Measurements from ENCODE around the gene ARL5B.
A peak's percentile ranks its signal among the peaks of the same experiment; 100 is the strongest.
"Not testable (repeated sequence)": the region's sequence is repeated elsewhere in the genome, so short reads cannot be mapped to it uniquely, and the experiment has no call there.

The ARL5B gene

GRCh38 chr10:18659125-18659818 is at the start of gene ARL5B:
ARL5B (plus strand) TSS chr10:18659431; CDS start chr10:18659638, 207 bp downstream.
- DNase-seq (ENCODE audit: low read depth) = peak; percentile 99

- peak; percentile 85 for DNase-seq (ENCODE audit: low read depth)
Observed at GRCh38 chr10:18610517-18610916, 48.7 kb upstream of the ARL5B start.

GRCh38 chr10:18611168-18611567 is 48.1 kb upstream of the ARL5B start:
- no peak for DNase-seq (ENCODE audit: low read depth)

GRCh38 chr10:18615618-18616017 is 43.6 kb upstream of the ARL5B start:
- DNase-seq (ENCODE audit: low read depth) = no peak

- DNase-seq (ENCODE audit: low read depth) = peak; percentile 36
Observed at GRCh38 chr10:18616337-18616736, 42.9 kb upstream of the ARL5B start.

DNA sequence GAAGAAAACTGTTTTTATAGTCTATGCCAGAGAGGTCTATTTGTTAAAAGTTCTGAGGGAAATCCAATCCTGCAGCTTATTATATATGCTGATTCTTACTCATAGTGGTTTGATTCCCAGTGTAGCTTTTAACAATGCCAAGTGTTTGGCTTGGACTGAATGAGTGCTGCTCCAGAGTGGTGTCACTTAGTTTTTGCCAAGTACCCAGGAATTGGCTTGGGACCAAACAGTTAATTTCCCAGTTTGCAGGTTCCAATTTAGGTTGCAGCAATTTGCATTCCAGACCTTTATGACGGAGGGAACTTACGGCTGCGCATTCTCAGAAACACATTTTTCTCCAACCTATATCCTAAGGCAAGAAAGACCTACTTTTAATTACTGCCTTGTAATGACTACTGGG is 40.2 kb upstream of the ARL5B start:
- DNase-seq (ENCODE audit: low read depth) = peak; percentile 56

- DNase-seq (ENCODE audit: low read depth) = no peak
Observed at GRCh38 chr10:18620856-18621255, 38.4 kb upstream of the ARL5B start.

DNA sequence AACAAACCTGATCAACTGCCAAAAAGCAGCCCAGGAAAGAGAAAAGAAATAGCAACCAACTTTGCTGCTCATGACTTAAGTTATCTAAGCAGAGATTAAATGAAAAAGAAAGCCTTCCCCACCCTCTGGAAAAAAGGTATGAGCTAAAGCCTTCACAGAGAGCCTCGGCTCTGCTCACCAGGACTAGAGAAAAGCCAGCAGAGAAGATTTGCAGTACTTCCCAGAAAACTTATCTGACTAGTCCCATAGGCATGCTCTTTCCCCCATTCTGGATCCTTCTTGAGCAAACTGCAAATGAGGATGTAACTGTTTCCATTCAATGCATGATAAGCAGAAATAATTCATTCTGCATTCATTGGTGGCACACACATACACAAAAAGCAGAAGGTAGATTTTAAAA is 35.6 kb upstream of the ARL5B start:
- DNase-seq (ENCODE audit: low read depth) = peak; percentile 43

DNA sequence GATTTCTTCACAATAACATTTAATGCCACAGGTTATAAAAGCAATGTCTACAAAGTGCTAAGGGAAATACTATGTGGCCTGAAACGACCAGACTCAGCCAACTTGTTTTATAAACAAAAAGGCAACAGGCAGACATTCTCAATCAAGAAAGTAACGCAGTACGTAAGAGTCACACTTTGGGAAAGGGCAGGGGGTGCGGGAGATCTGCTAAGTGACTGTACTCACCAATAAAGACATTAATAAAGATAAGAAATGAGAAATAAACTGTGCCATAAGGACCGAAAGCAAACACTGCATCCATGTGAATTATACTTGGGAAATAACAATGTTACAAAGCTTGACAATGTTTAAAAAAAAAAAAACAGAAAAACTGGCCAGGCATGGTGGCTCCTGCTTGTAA is 33.3 kb upstream of the ARL5B start:
- DNase-seq (ENCODE audit: low read depth) = no peak

- DNase-seq (ENCODE audit: low read depth) = peak; percentile 73
Observed at GRCh38 chr10:18627452-18628018, 31.7 kb upstream of the ARL5B start.

- DNase-seq (ENCODE audit: low read depth) = not testable (repeated sequence)
Observed at GRCh38 chr10:18632500-18632899, 26.7 kb upstream of the ARL5B start.

- DNase-seq (ENCODE audit: low read depth) = no peak
Observed at GRCh38 chr10:18635995-18636394, 23.2 kb upstream of the ARL5B start.

- not testable (repeated sequence) for DNase-seq (ENCODE audit: low read depth)
Observed at GRCh38 chr10:18637400-18637799, 21.8 kb upstream of the ARL5B start.

GRCh38 chr10:18639719-18640118 is 19.5 kb upstream of the ARL5B start:
- not testable (repeated sequence) for DNase-seq (ENCODE audit: low read depth)

- DNase-seq (ENCODE audit: low read depth) = no peak
Observed at GRCh38 chr10:18647151-18647550, 12.1 kb upstream of the ARL5B start.

- no peak for DNase-seq (ENCODE audit: low read depth)
Observed at GRCh38 chr10:18647945-18648344, 11.3 kb upstream of the ARL5B start.

GRCh38 chr10:18649364-18649959 is 9.8 kb upstream of the ARL5B start:
- DNase-seq (ENCODE audit: low read depth) = no peak

DNA sequence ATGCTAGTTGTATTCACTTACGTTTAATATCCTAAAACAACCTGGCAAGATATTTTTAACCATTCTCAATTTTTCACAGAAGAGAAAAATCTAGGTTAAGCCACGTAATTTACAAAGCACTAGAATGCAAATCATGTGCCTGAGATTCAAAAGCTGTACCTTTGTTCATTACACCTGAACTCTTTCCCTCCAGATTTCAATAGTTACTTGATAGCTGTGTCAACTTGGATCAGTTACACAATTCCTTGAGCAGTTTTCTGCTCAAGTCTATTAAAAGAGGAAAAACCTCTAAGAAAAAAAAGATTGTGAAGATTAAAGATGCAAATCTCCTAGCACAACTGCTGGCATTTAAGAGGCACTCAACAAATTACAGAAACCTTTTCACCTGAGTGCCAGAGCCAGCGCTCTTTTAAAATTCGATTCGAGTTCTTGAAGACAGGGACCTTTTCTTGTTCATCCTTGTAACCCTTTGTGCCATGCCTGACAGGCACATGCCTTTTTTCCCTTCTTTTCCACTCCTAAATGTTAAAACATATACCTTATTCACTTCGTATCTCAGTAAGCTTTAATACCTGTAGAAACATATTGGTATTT is 8.7 kb upstream of the ARL5B start:
- no peak for DNase-seq (ENCODE audit: low read depth)

DNA sequence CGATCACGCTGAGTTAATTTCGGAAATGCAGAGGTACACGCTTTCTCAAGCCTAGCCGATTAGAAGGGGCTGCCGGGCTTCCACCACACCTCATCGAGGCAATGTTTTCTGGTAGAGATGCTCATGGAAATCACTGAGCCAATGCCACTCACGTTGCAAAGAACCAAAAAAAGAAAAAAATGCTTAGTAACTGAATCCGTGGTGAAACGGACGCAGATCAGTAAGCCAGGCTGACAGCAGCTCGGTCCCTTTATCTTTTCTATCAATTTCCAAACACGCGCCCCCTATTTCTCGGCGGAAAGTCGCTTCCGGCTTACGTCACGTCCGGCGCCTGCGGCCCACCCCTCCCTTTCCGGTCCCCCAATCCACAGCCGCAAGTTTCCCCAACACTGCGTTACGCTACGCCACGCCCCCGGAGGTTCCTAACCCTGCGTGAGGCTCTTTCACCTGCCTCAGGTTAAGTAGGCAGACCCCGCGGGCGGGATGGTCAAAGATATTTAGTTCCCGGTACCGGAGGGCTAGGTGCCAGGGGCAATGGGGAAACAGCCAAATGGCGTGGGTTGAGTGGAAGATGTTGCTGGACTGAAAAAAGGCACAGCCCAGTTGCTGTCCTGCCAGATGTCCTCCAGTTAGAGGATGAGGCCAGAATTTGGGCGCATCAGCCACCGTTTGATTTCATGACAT is 7.8 kb upstream of the ARL5B start, which contains the start of gene NSUN6:
Gene NSUN6 (minus strand): TSS at position 264 of the 684 bp plus-strand sequence. CDS start 384 bp downstream, outside the sequence.
- DNase-seq (ENCODE audit: low read depth) = peak; percentile 86

DNA sequence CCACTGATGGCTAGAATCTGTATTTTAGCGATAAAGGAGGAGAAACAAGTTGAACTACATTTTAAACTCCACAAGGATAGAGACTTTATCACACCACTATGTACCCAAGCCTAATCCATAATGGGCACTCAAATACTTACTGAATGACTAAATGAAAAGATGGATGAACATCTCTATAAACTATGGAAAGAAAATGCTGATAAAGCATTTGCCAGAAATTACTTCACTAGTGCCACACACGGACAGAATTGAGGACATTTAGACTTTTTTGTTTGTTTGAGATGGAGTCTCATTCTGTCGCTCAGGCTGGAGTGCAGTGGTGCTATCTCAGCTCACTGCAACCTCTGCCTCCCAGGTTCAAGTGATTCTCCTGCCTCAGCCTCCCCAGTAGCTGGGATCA is 6.1 kb upstream of the ARL5B start:
- no peak for DNase-seq (ENCODE audit: low read depth)

DNA sequence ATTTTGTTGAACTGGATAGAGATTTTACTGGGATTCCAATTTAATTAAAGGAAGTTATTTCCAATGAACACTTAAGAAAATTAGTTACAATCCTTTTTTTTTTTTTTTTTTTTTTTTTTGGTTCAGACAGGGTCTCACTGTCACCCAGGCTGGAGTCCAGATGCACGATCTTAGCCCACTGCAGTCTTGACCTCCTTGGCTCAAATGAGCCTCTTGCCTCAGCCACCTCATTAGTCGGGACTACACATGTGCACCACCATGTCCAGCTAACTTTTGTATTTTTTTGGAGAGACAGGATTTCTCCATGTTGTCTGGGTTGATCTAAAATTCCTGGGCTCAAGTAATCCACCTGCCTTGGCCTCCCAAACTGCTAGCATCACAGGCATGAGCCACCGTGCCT is 2.5 kb upstream of the ARL5B start:
- no peak for DNase-seq (ENCODE audit: low read depth)

All from fibroblast of gingiva (primary cell).